T-helper 2 cell (primary cell): ENCODE results near the gene REEP3.
A peak's percentile ranks its signal among the peaks of the same experiment; 100 is the strongest.
"Not testable (repeated sequence)": the region's sequence is repeated elsewhere in the genome, so short reads cannot be mapped to it uniquely, and the experiment has no call there.

Experiments used
- DNase-seq, 5 experiments: peaks; one replicate each; pipeline versions ENCODE4 v3.0.0 to v3.0.0-alpha.2; 2012 to 2022

Gene REEP3

GRCh38 chr10:63553473-63553872, 32.3 kb downstream of the REEP3 start:
- no peak for DNase-seq

- DNase-seq: peak in 2 of 5 experiments; percentile 30 to 55
Observed at GRCh38 chr10:63554657-63555056, 33.5 kb downstream of the REEP3 start.

- no peak for DNase-seq
Observed at GRCh38 chr10:63555330-63555729, 34.1 kb downstream of the REEP3 start.

- DNase-seq: no peak
Observed at GRCh38 chr10:63558132-63558784, 37.1 kb downstream of the REEP3 start.

- DNase-seq: no peak
Observed at GRCh38 chr10:63561341-63561740, 40.1 kb downstream of the REEP3 start.

GRCh38 chr10:63562391-63562790, 41.2 kb downstream of the REEP3 start:
- no peak for DNase-seq

GRCh38 chr10:63562857-63563256, 41.7 kb downstream of the REEP3 start:
- DNase-seq: no peak

- DNase-seq: peak in 1 of 5 experiments; percentile 71
Observed at GRCh38 chr10:63563623-63564022, 42.4 kb downstream of the REEP3 start.

GRCh38 chr10:63564731-63565130, 43.5 kb downstream of the REEP3 start:
- not testable (repeated sequence) for DNase-seq

- DNase-seq: peak in 1 of 5 experiments; percentile 40
Observed at GRCh38 chr10:63573068-63573697, 52.0 kb downstream of the REEP3 start.

GRCh38 chr10:63574011-63574410, 52.8 kb downstream of the REEP3 start:
- DNase-seq: no peak

- no peak for DNase-seq
Observed at GRCh38 chr10:63576501-63576900, 55.3 kb downstream of the REEP3 start.

GRCh38 chr10:63578501-63578900, 57.3 kb downstream of the REEP3 start:
- no peak for DNase-seq

- DNase-seq: no peak
Observed at GRCh38 chr10:63579371-63580014, 58.3 kb downstream of the REEP3 start.

GRCh38 chr10:63582690-63583089, 61.5 kb downstream of the REEP3 start:
- DNase-seq: no peak

- DNase-seq: no peak
Observed at GRCh38 chr10:63583397-63583796, 62.2 kb downstream of the REEP3 start.

- no peak for DNase-seq
Observed at GRCh38 chr10:63583909-63584724, 62.9 kb downstream of the REEP3 start.

- DNase-seq: no peak
Observed at GRCh38 chr10:63584725-63585035, 63.5 kb downstream of the REEP3 start.

GRCh38 chr10:63585041-63585440, 63.8 kb downstream of the REEP3 start:
- no peak for DNase-seq

- no peak for DNase-seq
Observed at GRCh38 chr10:63586043-63586442, 64.8 kb downstream of the REEP3 start.

GRCh38 chr10:63587191-63587590, 66.0 kb downstream of the REEP3 start:
- no peak for DNase-seq

GRCh38 chr10:63588436-63589167, 67.4 kb downstream of the REEP3 start:
- DNase-seq: no peak
